ENCODE results near the gene RNASE11.

- no peak for TF ChIP-seq CTCF (conservative IDR thresholded peaks at IDR 0.05; ENCODE audit: low read depth, low read length)
- TF ChIP-seq EZH2 (IDR thresholded peaks at IDR 0.05; ENCODE audit: borderline replicate concordance, low read depth, low read length, poor library complexity, severe bottlenecking), result no peak
These were observed 38.5 kb upstream of the RNASE11 start for GRCh38 chr14:20626274-20626673.

Data from A673 (cell line).